ENCODE data around the gene RAD51B.

RAD51B gene

DNA sequence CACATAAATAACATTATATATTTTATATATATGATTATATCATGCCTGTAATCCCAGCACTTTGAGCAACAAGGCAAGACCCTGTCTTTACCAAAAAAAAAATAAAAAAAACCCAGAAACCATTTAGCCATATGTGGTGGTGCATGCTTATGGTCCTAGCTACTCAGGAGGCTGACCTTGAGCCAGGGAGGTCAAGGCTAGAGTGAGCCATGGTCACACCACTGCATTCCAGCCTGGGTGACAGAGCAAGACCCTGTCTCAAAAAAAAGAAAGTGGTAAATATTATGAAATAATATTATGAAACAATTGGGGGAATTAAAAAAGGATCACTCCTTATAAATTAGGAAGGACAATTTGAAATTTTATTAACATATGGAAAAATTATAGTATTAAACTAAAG, 16.0 kb downstream of the RAD51B start:
- no peak for DNase-seq

DNA sequence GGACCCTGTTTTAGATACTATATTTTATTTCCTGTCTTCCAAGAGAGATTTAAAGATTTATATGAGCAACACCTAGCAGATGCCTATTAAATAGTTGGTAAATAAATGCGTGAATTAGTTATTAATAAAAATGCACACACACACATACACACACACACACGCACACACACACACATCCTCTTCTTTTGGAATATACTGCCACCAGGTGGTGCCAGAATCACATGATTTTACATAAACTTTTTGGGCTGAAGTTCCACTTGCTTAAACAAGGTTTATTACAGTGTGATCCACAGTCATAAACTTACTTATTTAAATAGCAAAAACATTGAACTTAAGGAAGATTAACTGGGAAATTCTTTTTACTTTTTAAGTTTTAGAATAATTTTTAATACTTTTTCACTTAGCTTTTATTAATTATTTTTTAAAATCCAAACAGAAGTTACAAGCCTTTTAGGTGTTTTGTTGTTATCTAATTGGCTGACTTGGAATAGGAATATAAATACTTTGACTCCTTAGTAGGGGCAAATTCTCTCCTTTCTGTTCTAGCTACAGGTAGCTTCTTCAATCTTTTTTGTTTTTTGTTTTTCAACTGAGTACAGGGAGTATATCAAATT, 17.5 kb downstream of the RAD51B start:
- DNase-seq = peak; percentile 47

DNA sequence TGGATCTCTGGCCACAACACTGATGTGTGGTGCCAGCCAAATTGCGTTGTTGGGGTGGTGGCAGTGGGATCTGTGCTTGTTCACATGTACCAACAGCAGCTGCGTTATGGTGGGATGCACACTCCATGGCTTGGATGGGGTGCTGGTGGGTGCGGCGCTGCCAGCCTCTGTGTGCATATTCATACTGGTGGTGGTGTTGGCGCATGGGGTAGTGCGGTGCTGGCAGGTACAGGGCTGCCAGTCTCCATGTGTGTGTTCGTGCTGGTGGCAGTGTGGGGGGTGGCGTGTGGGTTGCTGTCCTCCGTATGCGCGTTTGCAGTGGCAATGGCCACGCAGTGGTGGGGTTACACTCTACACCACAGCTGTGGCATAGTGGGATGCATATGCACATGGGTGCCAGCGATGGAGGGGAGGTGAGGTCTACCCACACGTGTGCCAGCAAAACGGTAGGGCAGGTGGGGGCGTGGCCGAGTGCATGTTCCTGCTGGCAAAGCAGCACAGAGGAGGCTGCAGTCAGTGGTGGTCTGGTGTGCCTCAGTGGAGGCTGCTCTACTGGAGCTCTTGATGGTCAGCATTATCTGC, 26.5 kb downstream of the RAD51B start:
- DNase-seq = no peak

- no peak for DNase-seq
Measured at GRCh38 chr14:67850066-67850830, 30.7 kb downstream of the RAD51B start.

- DNase-seq = no peak
Measured at GRCh38 chr14:67851785-67852410, 32.3 kb downstream of the RAD51B start.

DNA sequence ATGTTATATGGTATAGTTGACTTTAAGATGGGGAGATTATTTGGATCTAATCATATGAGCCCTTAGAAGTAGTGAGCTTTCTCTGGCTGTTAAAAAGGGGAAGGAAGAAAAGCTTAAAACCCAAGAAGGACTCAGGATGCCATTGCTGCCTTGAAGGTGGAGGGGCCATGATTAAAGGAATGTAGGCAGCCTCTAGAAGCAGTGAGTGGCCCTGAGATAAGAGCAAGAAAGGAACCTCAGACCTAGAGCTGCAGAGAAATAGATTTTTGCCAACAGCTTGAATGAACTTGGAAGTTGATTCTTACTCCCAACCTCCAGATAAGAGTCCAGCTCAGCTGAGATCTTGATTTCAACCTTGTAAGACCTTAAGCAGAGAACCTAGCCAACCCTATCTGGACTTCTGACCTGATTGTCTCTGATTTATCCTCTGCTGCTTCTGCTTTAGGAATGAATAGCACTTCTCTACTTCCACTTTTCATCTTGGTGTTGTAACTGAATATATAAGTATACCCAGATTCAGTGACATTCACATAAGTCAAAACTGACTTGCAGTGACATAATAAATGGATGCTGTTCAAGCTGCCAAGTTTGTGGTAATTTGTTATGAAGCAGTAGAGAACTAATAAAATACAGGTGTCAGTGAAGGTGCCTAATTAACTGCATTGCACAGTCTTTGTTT, 33.5 kb downstream of the RAD51B start:
- no peak for DNase-seq

DNA sequence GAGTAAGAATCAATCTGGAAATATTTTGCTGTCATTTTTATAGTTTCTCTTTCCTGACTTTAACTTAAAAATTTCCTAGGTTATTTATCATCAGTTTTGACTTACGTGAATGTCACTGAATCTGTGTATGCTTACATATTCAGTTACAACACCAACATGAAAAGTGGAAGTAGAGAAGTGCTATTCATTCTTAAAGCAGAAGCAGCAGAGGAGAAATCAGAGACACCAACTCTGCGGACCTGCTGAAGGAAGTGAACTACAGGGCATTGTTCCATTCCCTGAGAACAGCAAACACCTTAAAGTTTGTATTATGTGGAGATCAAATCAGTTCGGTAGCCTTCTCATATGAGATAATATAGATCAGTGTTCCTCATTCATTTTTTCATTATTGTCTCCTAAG, 34.1 kb downstream of the RAD51B start:
- no peak for DNase-seq

DNA sequence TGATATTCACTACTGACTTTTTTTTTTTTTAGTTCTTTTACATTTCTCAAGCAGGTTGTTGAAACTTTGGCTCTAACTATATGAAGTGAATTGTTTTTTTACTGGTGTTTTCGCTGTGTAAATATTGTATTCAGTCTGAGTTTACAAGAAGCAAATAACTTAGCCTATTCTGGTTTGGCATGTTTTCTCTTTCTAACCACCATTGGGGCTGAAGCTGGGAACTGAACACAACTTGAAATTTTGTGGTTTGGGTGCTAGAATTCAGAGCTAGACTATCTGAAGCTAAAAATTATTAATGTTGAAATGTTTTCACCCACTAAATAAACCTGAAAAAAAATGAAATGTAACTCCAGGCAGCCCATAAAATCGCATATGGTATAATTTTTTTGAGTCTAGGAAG, 37.2 kb downstream of the RAD51B start:
- DNase-seq = no peak

DNA sequence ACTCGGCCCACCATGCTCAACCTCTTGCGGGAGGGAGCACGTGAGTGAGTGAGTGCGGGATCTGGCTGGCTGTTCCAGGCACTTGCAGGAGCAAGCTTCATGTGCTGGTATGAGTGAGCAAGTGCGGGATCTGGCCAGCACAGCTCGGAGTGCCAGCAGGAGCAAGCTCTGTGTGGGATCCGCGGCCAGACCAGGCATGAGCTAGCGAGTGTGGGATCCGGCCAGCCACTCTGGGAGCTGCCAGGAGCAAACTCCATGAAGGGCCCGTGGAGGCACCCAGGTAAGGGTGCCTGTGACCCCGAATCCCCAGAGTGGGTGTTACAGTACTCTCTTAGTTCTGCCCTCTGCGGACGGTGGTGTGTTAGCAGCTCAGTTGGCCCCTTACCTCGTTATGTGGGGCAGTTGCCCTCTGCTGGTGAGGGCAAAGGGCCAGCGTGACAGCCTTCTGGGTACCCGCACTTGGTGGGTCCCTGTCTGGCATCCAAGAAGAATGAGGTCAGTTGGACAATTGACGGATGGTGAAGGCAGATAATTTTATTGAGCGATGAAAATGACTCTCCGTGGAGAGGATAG, 38.3 kb downstream of the RAD51B start:
- no peak for DNase-seq

DNA sequence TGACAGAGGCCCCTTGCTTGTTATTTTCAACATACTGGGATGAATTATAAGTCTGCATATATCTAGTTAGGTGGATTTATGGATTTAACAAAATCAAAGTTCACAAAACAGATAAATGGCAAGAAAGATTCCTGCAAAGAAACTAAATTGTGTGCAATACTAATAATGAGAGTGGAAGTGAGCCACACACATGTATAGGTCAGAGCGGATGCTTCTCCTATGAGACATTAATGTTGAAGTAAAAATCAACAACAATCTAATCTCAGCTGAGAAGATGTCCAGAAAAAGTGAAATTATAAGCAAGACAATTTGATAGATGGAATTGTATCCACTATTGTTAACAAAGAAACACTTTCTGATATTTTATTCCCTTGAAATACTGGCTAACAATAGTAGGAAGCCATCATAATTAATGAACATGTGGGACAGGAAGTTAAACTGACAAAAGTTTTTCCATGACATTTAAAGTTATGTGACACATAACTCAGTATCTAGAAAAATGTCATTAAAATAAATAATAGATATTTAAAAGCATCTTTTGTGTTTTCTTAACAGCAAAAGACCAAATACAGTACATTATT, 39.7 kb downstream of the RAD51B start:
- no peak for DNase-seq

GRCh38 chr14:67863223-67863622, 43.6 kb downstream of the RAD51B start:
- no peak for DNase-seq

GRCh38 chr14:67875175-67876006, 55.8 kb downstream of the RAD51B start:
- DNase-seq = no peak

- DNase-seq = no peak
Measured at GRCh38 chr14:67879026-67879425, 59.4 kb downstream of the RAD51B start.

GRCh38 chr14:67881225-67881624, 61.6 kb downstream of the RAD51B start:
- no peak for DNase-seq

DNA sequence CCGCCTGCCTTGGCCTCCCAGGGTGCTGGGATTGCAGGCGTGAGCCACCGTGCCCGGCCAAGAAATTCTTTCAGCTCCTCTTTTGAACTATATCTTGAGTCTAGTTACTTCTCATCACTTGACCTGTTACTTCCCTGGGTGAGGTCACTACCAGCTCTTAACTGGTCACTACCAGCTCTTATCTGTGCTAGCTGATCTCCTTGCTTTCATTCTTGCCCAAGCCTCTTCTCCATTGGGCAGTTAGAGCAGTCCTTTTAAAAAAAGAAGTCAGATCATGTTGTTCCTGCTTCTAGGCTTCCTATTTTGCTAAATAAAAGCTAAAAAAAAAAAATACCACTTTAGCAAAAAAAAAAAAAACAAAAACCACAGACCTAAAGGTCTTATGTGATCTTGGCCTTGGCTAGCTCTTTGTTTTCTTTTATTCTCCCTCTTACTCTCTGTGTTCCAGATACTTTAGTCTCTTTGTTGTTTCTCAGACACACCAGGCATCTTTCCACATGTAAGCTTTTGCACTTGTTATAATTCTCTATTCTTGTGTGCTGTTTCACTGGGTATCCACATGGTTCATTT, 63.5 kb downstream of the RAD51B start:
- DNase-seq = no peak

- peak; percentile 30 for DNase-seq
Measured at GRCh38 chr14:67883717-67884116, 64.1 kb downstream of the RAD51B start.

GRCh38 chr14:67886191-67886590, 66.6 kb downstream of the RAD51B start:
- no peak for DNase-seq

DNA sequence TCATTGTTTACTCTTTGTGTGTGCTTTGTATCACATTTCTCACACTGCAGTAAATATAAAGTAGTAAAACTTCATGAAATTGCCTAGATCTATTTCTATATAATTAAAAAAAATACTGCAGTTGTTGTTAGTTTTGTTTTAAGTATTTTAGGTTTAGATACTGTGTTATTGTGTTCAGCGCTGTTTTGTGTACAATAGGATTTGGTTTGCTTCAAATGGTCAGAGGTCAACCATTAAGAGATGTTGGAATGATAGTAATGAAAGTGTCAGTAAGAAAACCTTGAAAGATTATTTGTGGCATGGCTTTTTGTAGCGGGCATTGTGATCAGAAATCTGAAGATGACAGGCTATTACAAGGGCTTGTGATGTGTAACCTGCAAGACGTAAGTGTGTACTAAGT, 67.9 kb downstream of the RAD51B start:
- no peak for DNase-seq

- DNase-seq = no peak
Measured at GRCh38 chr14:67889455-67889854, 69.9 kb downstream of the RAD51B start.

DNA sequence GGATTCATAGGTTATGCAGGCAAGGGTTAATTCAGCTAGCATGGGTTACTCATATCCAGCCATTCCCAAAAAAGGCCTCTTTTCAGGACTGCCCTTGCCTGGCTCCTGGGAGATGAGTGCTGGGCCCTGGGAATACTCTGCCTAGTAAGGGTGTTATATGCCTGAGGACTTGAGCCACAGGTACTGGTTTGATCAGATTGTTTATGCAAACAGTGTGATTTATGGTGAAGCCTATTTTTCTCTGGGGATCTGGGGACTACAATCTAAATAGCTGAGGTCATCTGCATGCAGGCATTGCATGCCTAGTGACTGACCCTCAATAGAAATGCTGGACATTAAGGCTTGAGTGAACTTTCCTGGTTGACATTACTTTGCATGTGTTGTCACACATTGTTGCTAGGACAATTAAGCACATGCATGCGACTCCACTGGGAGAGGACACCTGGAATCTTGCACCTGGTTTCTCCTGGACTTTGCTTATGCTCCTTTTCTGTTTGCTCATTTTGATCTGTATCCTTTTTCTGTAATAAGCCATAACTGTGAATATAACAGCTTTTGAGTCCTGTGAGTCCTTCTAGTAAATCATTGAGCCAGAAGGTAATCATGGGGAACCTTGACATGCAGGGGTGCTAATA, 73.0 kb downstream of the RAD51B start:
- no peak for DNase-seq

DNA sequence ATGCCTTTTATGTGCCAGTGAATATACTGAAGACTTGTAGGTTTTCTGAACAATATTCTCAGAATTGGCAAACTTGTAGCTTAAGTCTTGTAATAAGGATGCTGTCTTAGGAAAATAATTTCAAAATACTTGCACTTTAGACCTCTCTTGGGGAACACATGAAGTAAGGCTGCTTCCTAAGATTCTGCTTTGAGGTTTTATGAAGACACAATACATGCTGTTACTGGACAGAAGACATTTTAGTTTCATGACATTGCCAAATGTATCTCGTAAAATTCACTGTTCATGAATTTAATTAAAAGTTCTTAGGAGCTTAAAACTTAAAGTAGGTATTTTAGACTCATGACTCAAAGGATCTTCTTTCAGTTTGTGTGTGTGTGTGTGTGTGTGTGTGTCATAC, 80.7 kb downstream of the RAD51B start:
- DNase-seq = no peak

All from NCI-H1092 treated with DMSO at 0.1 percent for 48 hours (cell line).